Activated naive CD4-positive, alpha-beta T cell treated with anti-CD3 and anti-CD28 coated beads, Interleukin-2, amount 50 U/mL, for 24 hours (primary cell): ENCODE results near the gene SHKBP1.

Experiments
- H3K27ac Mint-ChIP-seq: one replicate; pipeline ENCODE4 v1.8.0; 2021; ENCODE audit warnings: mild to moderate bottlenecking, mixed read lengths
- H3K27me3 Mint-ChIP-seq: one replicate; pipeline ENCODE4 v1.8.0; 2021; ENCODE audit warnings: mixed read lengths
- H3K36me3 Mint-ChIP-seq: one replicate; pipeline ENCODE4 v1.8.0; 2021; ENCODE audit warnings: mixed read lengths
- H3K4me1 Mint-ChIP-seq: one replicate; pipeline ENCODE4 v1.8.0; 2021; ENCODE audit warnings: mixed read lengths
- H3K4me3 Mint-ChIP-seq: one replicate; pipeline ENCODE4 v1.8.0; 2021; ENCODE audit warnings: mild to moderate bottlenecking, mixed read lengths
- H3K9me3 Mint-ChIP-seq: one replicate; pipeline ENCODE4 v1.8.0; 2021; ENCODE audit warnings: mixed read lengths

SHKBP1 gene

GRCh38 chr19:40600570-40601133, 24.0 kb downstream of the SHKBP1 start:
- peak overlapping the region; percentile 85 for H3K27ac Mint-ChIP-seq
- no peaks in the 10 kb centered on the region for H3K36me3 Mint-ChIP-seq
- H3K4me1 Mint-ChIP-seq, result peaks cover 57% of the 10 kb centered on the region
- H3K4me3 Mint-ChIP-seq, result peak overlapping the region; percentile 71
- peaks cover 18% of the 10 kb centered on the region for H3K27me3 Mint-ChIP-seq
- no peaks in the 10 kb centered on the region for H3K9me3 Mint-ChIP-seq

GRCh38 chr19:40601134-40601974, 24.7 kb downstream of the SHKBP1 start, which contains the start of gene LTBP4:
TSS of gene LTBP4 (plus strand) at chr19:40601369. CDS start at chr19:40601388, 19 bp downstream.
- Mint-ChIP-seq H3K27ac (peak within 1 kb of the TSS; percentile 85), H3K4me3 (peak within 1 kb of the TSS; percentile 71), H3K9me3 (no peaks in the 10 kb centered on the region), H3K4me1 (peaks cover 61% of the 10 kb centered on the region), H3K36me3 (no peaks in the 10 kb centered on the region), H3K27me3 (peaks cover 15% of the 10 kb centered on the region)

GRCh38 chr19:40603071-40603388, 26.4 kb downstream of the SHKBP1 start:
- Mint-ChIP-seq H3K4me1 (peaks cover 69% of the 10 kb centered on the region), H3K9me3 (no peaks in the 10 kb centered on the region), H3K27me3 (peaks cover 10% of the 10 kb centered on the region), H3K4me3 (peak overlapping the region; percentile 30), H3K27ac (no peak overlapping the region), H3K36me3 (no peaks in the 10 kb centered on the region)

- peak overlapping the region; percentile 93 for H3K27ac Mint-ChIP-seq
- H3K4me1 Mint-ChIP-seq, result peaks cover 71% of the 10 kb centered on the region
- H3K4me3 Mint-ChIP-seq, result peak overlapping the region; percentile 92
- H3K36me3 Mint-ChIP-seq, result no peaks in the 10 kb centered on the region
- H3K9me3 Mint-ChIP-seq, result no peaks in the 10 kb centered on the region
- peaks cover 10% of the 10 kb centered on the region for H3K27me3 Mint-ChIP-seq
Measured at GRCh38 chr19:40603389-40604170, 26.9 kb downstream of the SHKBP1 start.

GRCh38 chr19:40604171-40604646, 27.5 kb downstream of the SHKBP1 start:
- no peaks in the 10 kb centered on the region for H3K36me3 Mint-ChIP-seq
- H3K4me3 Mint-ChIP-seq, result peak overlapping the region; percentile 92
- H3K9me3 Mint-ChIP-seq, result no peaks in the 10 kb centered on the region
- H3K4me1 Mint-ChIP-seq, result peaks cover 73% of the 10 kb centered on the region
- peak overlapping the region; percentile 93 for H3K27ac Mint-ChIP-seq
- H3K27me3 Mint-ChIP-seq, result peaks cover 10% of the 10 kb centered on the region

- peaks cover 7% of the 10 kb centered on the region for H3K27me3 Mint-ChIP-seq
- H3K36me3 Mint-ChIP-seq, result no peaks in the 10 kb centered on the region
- peak overlapping the region; percentile 92 for H3K4me3 Mint-ChIP-seq
- no peak overlapping the region for H3K27ac Mint-ChIP-seq
- no peaks in the 10 kb centered on the region for H3K9me3 Mint-ChIP-seq
- peaks cover 69% of the 10 kb centered on the region for H3K4me1 Mint-ChIP-seq
Measured at GRCh38 chr19:40604647-40605215, 28.1 kb downstream of the SHKBP1 start.

GRCh38 chr19:40605216-40605971, 28.7 kb downstream of the SHKBP1 start:
- Mint-ChIP-seq H3K27ac (peak overlapping the region; percentile 88), H3K4me1 (peaks cover 71% of the 10 kb centered on the region), H3K9me3 (no peaks in the 10 kb centered on the region), H3K27me3 (peaks cover 5% of the 10 kb centered on the region), H3K4me3 (peak overlapping the region; percentile 92), H3K36me3 (no peaks in the 10 kb centered on the region)

- H3K4me1 Mint-ChIP-seq, result peaks cover 76% of the 10 kb centered on the region
- H3K9me3 Mint-ChIP-seq, result no peaks in the 10 kb centered on the region
- H3K4me3 Mint-ChIP-seq, result peak overlapping the region; percentile 30
- H3K27ac Mint-ChIP-seq, result peak overlapping the region; percentile 81
- no peaks in the 10 kb centered on the region for H3K27me3 Mint-ChIP-seq
- no peaks in the 10 kb centered on the region for H3K36me3 Mint-ChIP-seq
Measured at GRCh38 chr19:40607311-40608239, 30.9 kb downstream of the SHKBP1 start.

- peaks cover 73% of the 10 kb centered on the region for H3K4me1 Mint-ChIP-seq
- no peak overlapping the region for H3K4me3 Mint-ChIP-seq
- H3K27me3 Mint-ChIP-seq, result no peaks in the 10 kb centered on the region
- H3K36me3 Mint-ChIP-seq, result no peaks in the 10 kb centered on the region
- H3K9me3 Mint-ChIP-seq, result no peaks in the 10 kb centered on the region
- peak overlapping the region; percentile 55 for H3K27ac Mint-ChIP-seq
Measured at GRCh38 chr19:40608240-40608621, 31.6 kb downstream of the SHKBP1 start.

GRCh38 chr19:40608957-40609356, 32.3 kb downstream of the SHKBP1 start:
- H3K27me3 Mint-ChIP-seq, result no peaks in the 10 kb centered on the region
- no peaks in the 10 kb centered on the region for H3K36me3 Mint-ChIP-seq
- H3K27ac Mint-ChIP-seq, result peak overlapping the region; percentile 98
- peaks cover 74% of the 10 kb centered on the region for H3K4me1 Mint-ChIP-seq
- no peaks in the 10 kb centered on the region for H3K9me3 Mint-ChIP-seq
- H3K4me3 Mint-ChIP-seq, result peak overlapping the region; percentile 94

- peaks cover 1% of the 10 kb centered on the region for H3K36me3 Mint-ChIP-seq
- no peaks in the 10 kb centered on the region for H3K9me3 Mint-ChIP-seq
- peak overlapping the region; percentile 94 for H3K4me3 Mint-ChIP-seq
- no peaks in the 10 kb centered on the region for H3K27me3 Mint-ChIP-seq
- peak overlapping the region; percentile 98 for H3K27ac Mint-ChIP-seq
- H3K4me1 Mint-ChIP-seq, result peaks cover 69% of the 10 kb centered on the region
Measured at GRCh38 chr19:40609561-40610395, 33.1 kb downstream of the SHKBP1 start.

- H3K4me1 Mint-ChIP-seq, result peaks cover 69% of the 10 kb centered on the region
- H3K36me3 Mint-ChIP-seq, result peaks cover 3% of the 10 kb centered on the region
- no peaks in the 10 kb centered on the region for H3K9me3 Mint-ChIP-seq
- peak overlapping the region; percentile 94 for H3K4me3 Mint-ChIP-seq
- no peaks in the 10 kb centered on the region for H3K27me3 Mint-ChIP-seq
- peak overlapping the region; percentile 98 for H3K27ac Mint-ChIP-seq
Measured at GRCh38 chr19:40610396-40611064, 33.9 kb downstream of the SHKBP1 start.

GRCh38 chr19:40611096-40611495, 34.4 kb downstream of the SHKBP1 start:
- peak overlapping the region; percentile 98 for H3K27ac Mint-ChIP-seq
- H3K27me3 Mint-ChIP-seq, result no peaks in the 10 kb centered on the region
- H3K36me3 Mint-ChIP-seq, result peaks cover 7% of the 10 kb centered on the region
- peak overlapping the region; percentile 94 for H3K4me3 Mint-ChIP-seq
- peaks cover 69% of the 10 kb centered on the region for H3K4me1 Mint-ChIP-seq
- H3K9me3 Mint-ChIP-seq, result no peaks in the 10 kb centered on the region
